Measurements from ENCODE around the gene TRAPPC12.

GRCh38 chr2:3411103-3411502 is 31.6 kb downstream of the TRAPPC12 start:
- TF ChIP-seq CTCF (IDR thresholded peaks at IDR 0.05; ENCODE audit: low read depth, low read length, poor library complexity, severe bottlenecking) (no peak), EZH2phosphoT487 (IDR thresholded peaks at IDR 0.05; ENCODE audit: borderline replicate concordance, low read length) (no peak)
